ENCODE results near the gene NQO1.

- TF ChIP-seq CTCF (IDR thresholded peaks at IDR 0.05 in 4 of 5, conservative IDR thresholded peaks at IDR 0.05 in 1 of 5) (no peak), POLR2A (IDR thresholded peaks at IDR 0.05) (no peak)
Measured at GRCh38 chr16:69748694-69749345, 22.5 kb upstream of the NQO1 start.

All from gastrocnemius medialis (tissue), 4 donors.